IPS-18a (cell line): Measurements from ENCODE around the gene ARL15.

Experiments used
- H3K27ac ChIP-seq: one replicate; pipeline ENCODE4 v1.5.1; 2013; ENCODE audit warnings: low read length
- H3K27me3 ChIP-seq: one replicate; pipeline ENCODE4 v1.6.1; 2013; ENCODE audit warnings: mild to moderate bottlenecking, low read length; ENCODE audit not compliant: control insufficient read depth, insufficient read depth
- H3K36me3 ChIP-seq: one replicate; pipeline ENCODE4 v1.6.1; 2013; ENCODE audit warnings: low read depth, low read length; ENCODE audit not compliant: control insufficient read depth
- H3K4me1 ChIP-seq: one replicate; pipeline ENCODE4 v1.6.1; 2013; ENCODE audit warnings: low read depth, low read length; ENCODE audit not compliant: control insufficient read depth
- H3K4me3 ChIP-seq: one replicate; pipeline ENCODE4 v1.5.1; 2013; ENCODE audit warnings: low read length
- H3K9ac ChIP-seq: one replicate; pipeline ENCODE4 v1.6.1; 2013; ENCODE audit warnings: mild to moderate bottlenecking, low read length, moderate library complexity
- H3K9me3 ChIP-seq: one replicate; pipeline ENCODE4 v1.6.1; 2013; ENCODE audit warnings: low read depth, low read length; ENCODE audit not compliant: control insufficient read depth

The ARL15 gene

DNA sequence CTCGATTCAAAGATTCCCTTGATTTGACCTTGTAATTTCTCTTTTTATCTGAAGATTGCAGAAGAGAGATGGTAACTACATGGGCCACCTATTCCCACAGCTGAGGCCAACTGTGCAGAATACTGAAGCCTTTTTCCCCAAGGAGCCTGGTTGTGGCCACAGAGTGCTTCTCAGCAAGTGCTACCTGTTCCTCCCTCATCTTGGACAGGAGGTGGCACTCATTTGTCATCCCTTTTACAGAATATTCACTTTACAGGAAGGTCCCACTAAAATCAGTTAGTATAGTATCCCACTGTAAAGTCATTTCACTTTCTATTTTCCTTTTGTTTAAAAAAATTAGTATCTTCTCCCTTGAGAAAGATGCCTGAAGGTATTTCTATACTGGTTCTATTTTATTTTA lies 346.4 kb downstream of the ARL15 start:
- no peak overlapping the region for H3K27ac ChIP-seq
- no peaks in the 10 kb centered on the region for H3K4me1 ChIP-seq
- H3K9me3 ChIP-seq: no peaks in the 10 kb centered on the region
- no peaks in the 10 kb centered on the region for H3K27me3 ChIP-seq
- H3K9ac ChIP-seq: no peak overlapping the region
- no peaks in the 10 kb centered on the region for H3K36me3 ChIP-seq
- H3K4me3 ChIP-seq: no peak overlapping the region

GRCh38 chr5:53962306-53962705 lies 348.1 kb downstream of the ARL15 start:
- Histone ChIP-seq H3K4me3 (no peak overlapping the region), H3K9me3 (no peaks in the 10 kb centered on the region), H3K9ac (no peak overlapping the region), H3K4me1 (no peaks in the 10 kb centered on the region), H3K27ac (no peak overlapping the region), H3K36me3 (no peaks in the 10 kb centered on the region), H3K27me3 (no peaks in the 10 kb centered on the region)

GRCh38 chr5:53956632-53957031 lies 353.7 kb downstream of the ARL15 start:
- H3K4me3 ChIP-seq: no peak overlapping the region
- H3K9me3 ChIP-seq: no peaks in the 10 kb centered on the region
- H3K36me3 ChIP-seq: no peaks in the 10 kb centered on the region
- H3K4me1 ChIP-seq: peaks cover 5% of the 10 kb centered on the region
- no peaks in the 10 kb centered on the region for H3K27me3 ChIP-seq
- no peak overlapping the region for H3K9ac ChIP-seq
- no peak overlapping the region for H3K27ac ChIP-seq

DNA sequence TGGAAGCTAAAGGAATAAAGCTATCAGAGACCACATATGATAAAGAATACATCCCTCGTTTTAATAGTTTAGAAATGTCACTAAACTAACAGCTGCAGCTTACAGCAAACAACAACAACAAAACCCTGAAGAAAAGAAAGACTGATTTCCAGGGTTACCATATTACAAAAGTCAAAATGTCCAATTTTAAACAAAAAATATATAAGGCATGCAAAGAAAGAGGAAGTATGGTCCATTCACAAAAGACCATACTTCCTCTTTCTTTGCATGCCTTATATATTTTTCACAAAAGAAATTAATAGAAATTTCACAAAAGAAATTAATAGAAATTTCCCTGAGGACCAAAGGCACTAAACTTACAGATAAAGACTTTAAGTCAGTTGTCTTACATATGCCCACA lies 354.2 kb downstream of the ARL15 start:
- Histone ChIP-seq H3K4me3 (no peak overlapping the region), H3K9ac (no peak overlapping the region), H3K36me3 (no peaks in the 10 kb centered on the region), H3K4me1 (peaks cover 5% of the 10 kb centered on the region), H3K9me3 (no peaks in the 10 kb centered on the region), H3K27ac (no peak overlapping the region), H3K27me3 (no peaks in the 10 kb centered on the region)

GRCh38 chr5:53950621-53951020 lies 359.8 kb downstream of the ARL15 start:
- H3K4me1 ChIP-seq: peaks cover 21% of the 10 kb centered on the region
- no peaks in the 10 kb centered on the region for H3K36me3 ChIP-seq
- H3K27me3 ChIP-seq: no peaks in the 10 kb centered on the region
- no peak overlapping the region for H3K4me3 ChIP-seq
- H3K27ac ChIP-seq: no peak overlapping the region
- no peak overlapping the region for H3K9ac ChIP-seq
- no peaks in the 10 kb centered on the region for H3K9me3 ChIP-seq

- Histone ChIP-seq H3K4me3 (no peak overlapping the region), H3K27me3 (no peaks in the 10 kb centered on the region), H3K9ac (no peak overlapping the region), H3K36me3 (no peaks in the 10 kb centered on the region), H3K27ac (no peak overlapping the region), H3K4me1 (peaks cover 29% of the 10 kb centered on the region), H3K9me3 (no peaks in the 10 kb centered on the region)
These were observed 361.8 kb downstream of the ARL15 start for GRCh38 chr5:53948598-53948997.

DNA sequence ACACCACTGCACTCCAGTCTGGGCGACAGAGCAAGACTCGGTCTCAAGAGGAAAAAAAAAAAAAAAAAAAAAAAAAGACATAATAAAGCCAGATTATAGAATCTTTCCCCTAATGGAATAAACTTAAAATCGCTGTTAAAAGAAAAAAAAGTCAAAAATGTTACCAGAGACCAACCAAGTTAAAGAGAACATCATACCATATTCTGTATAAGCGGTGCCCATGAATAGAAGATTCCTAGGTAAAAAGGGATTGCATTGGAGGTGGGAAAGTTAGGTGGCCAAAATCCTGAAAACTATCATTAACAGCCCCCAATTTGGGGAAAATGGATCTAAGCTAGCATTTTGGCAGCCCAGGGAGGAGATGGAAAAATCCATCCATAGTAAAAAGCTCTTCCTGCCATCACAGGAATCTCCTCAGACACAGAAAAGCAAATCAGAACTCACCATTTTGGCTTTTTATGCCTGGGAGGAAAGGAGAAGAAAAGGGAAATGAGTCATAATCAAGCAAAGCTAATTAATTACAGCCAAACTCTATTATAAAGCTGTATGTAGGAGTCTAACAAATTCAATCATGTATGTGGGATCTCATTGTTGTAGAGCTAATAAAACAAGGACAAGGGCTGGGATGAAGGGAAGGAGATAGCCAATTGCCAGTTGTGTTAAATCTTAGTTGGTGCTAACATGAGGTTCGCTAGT lies 363.8 kb downstream of the ARL15 start:
- Histone ChIP-seq H3K27me3 (no peaks in the 10 kb centered on the region), H3K9ac (no peak overlapping the region), H3K4me1 (peaks cover 25% of the 10 kb centered on the region), H3K9me3 (no peaks in the 10 kb centered on the region), H3K36me3 (no peaks in the 10 kb centered on the region), H3K27ac (no peak overlapping the region), H3K4me3 (no peak overlapping the region)

DNA sequence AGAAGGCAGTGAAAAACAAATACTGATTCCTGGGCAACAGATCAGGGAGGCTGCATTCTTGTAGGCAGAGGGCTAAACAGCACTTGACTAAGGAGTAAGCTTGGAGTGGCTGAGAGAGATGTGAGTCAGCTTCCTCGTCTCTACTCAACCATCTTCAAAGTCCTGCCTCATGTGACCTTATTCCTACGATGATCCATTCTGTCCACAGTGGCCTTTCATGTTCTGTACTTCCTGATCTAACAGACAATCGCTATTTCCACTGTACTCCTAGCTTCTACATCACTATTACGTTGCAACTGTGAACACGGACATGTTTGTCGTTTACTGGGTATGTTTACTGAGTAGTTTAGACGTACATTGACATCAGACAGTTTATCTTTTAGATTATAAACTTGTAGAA lies 365.4 kb downstream of the ARL15 start:
- H3K36me3 ChIP-seq: no peaks in the 10 kb centered on the region
- H3K9me3 ChIP-seq: no peaks in the 10 kb centered on the region
- H3K27ac ChIP-seq: no peak overlapping the region
- H3K9ac ChIP-seq: no peak overlapping the region
- no peaks in the 10 kb centered on the region for H3K27me3 ChIP-seq
- peaks cover 25% of the 10 kb centered on the region for H3K4me1 ChIP-seq
- no peak overlapping the region for H3K4me3 ChIP-seq

GRCh38 chr5:53943938-53944337 lies 366.4 kb downstream of the ARL15 start:
- Histone ChIP-seq H3K9me3 (no peaks in the 10 kb centered on the region), H3K36me3 (no peaks in the 10 kb centered on the region), H3K27me3 (no peaks in the 10 kb centered on the region), H3K4me1 (peaks cover 25% of the 10 kb centered on the region), H3K4me3 (no peak overlapping the region), H3K9ac (no peak overlapping the region), H3K27ac (no peak overlapping the region)

- no peak overlapping the region for H3K4me3 ChIP-seq
- H3K4me1 ChIP-seq: peaks cover 14% of the 10 kb centered on the region
- H3K36me3 ChIP-seq: no peaks in the 10 kb centered on the region
- no peaks in the 10 kb centered on the region for H3K9me3 ChIP-seq
- no peaks in the 10 kb centered on the region for H3K27me3 ChIP-seq
- H3K27ac ChIP-seq: no peak overlapping the region
- no peak overlapping the region for H3K9ac ChIP-seq
These were observed 367.6 kb downstream of the ARL15 start for GRCh38 chr5:53942724-53943123.

GRCh38 chr5:53940921-53941320 lies 369.5 kb downstream of the ARL15 start:
- H3K9ac ChIP-seq: no peak overlapping the region
- H3K36me3 ChIP-seq: no peaks in the 10 kb centered on the region
- peaks cover 18% of the 10 kb centered on the region for H3K4me1 ChIP-seq
- H3K27me3 ChIP-seq: no peaks in the 10 kb centered on the region
- H3K9me3 ChIP-seq: no peaks in the 10 kb centered on the region
- H3K4me3 ChIP-seq: no peak overlapping the region
- H3K27ac ChIP-seq: no peak overlapping the region

GRCh38 chr5:53937467-53937866 lies 372.9 kb downstream of the ARL15 start:
- Histone ChIP-seq H3K36me3 (no peaks in the 10 kb centered on the region), H3K27me3 (no peaks in the 10 kb centered on the region), H3K27ac (no peak overlapping the region), H3K4me1 (peaks cover 10% of the 10 kb centered on the region), H3K4me3 (no peak overlapping the region), H3K9me3 (no peaks in the 10 kb centered on the region), H3K9ac (no peak overlapping the region)
